ENCODE results near the gene TSC1.

TSC1 gene

GRCh38 chr9:132857616-132858342, 86.6 kb downstream of the TSC1 start:
- DNase-seq: no peak

DNA sequence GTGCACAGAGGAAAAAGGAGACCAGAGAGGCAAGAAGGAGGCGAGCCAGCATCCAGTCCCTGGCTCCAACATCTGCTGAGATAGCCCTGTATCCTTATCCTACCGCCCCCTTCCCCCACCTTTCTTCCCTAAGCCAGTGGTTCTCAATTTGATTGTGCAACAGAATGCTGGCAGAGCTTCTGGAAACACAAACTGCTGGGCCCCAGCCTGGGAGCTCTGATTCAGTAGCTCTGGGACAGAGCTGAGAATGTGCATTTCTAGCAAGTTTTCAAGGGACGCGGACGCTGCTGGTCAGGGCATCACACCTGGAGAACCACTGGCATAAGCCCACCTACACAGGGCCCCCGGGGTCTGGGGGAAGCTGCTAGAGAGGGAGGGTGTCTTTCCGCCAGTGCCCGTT, 87.4 kb downstream of the TSC1 start:
- no peak for DNase-seq

GRCh38 chr9:132855904-132856303, 88.5 kb downstream of the TSC1 start:
- no peak for DNase-seq

GRCh38 chr9:132854832-132855231, 89.6 kb downstream of the TSC1 start:
- no peak for DNase-seq

DNA sequence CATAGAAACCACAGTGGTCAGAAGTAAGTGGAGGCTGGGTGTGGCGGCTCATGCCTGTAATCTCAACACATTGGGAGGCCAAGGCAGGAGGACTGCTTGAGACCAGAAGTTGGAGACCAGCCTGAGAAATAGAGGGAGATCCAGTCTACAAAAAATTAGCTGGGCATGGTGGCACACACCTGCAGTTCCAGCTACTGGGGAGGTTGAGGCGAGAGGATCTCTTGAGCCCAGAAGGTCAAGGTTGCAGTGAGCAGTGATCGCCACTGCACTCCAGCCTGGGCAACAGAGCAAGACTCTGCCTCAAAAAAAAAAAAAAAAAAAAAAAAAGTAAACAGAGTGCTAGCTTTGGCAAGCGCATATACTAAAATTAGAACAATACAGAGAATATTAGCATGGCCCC, 90.9 kb downstream of the TSC1 start:
- no peak for DNase-seq

DNA sequence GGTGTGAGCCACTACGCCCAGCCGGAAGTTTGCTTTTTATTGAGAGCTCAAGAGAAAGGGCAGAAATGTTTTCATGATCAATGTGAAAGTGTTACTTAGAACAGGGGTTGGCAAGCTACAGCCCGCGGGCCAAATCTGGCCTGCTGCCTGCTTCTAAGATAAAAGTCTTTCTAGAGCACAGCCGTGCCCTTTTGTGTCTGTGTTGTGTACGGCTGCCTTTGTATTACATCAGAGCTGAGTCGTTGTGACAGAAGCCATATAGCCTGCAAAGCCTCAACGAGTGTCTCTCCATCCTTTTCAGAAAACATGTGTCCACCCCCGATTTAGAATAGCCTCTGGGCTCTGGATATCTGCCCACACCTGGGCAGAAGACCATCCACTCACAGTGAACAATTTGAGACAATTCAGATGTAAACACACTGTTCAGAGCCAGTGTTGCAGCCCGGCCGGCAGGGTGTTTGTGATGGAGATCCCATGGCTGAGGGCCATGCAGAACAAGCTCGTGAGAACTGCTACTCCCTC, 95.2 kb downstream of the TSC1 start:
- DNase-seq: no peak

GRCh38 chr9:132846918-132847515, 97.4 kb downstream of the TSC1 start:
- no peak for DNase-seq

- no peak for DNase-seq
These were observed 98.1 kb downstream of the TSC1 start for GRCh38 chr9:132846109-132846917.

GRCh38 chr9:132842124-132843044, 102.0 kb downstream of the TSC1 start:
- no peak for DNase-seq

Data from NCI-H2081 treated with DMSO at 0.1 percent for 48 hours (cell line).